Gastroesophageal sphincter (tissue), 4 donors: ENCODE results near the gene PSKH1. TPM values are rescaled to one million over a fixed set of nuclear protein-coding genes. Genes with fewer than 3 reads are reported as not detected.
A peak's percentile ranks its signal among the peaks of the same experiment; 100 is the strongest.

ENCODE experiments used
- ATAC-seq: fragments of 150-250 bp; one replicate; pipeline ENCODE4 v1.9.1; 2016; ENCODE audit warnings: mild to moderate bottlenecking, moderate library complexity
- H3K27ac ChIP-seq, 4 donors: fragments of 200-600 bp; sonication (generic) in 3 of 4; 1 replicate in 3 of 4; 2 replicates in 1 of 4; pipeline ENCODE4 v1.5.1; 2016 to 2019
- H3K27me3 ChIP-seq: fragments of 200-600 bp; sonication (generic); one replicate; pipeline ENCODE4 v1.5.1; 2019
- H3K36me3 ChIP-seq, 2 donors: fragments of 200-600 bp; sonication (generic); one replicate each; pipeline ENCODE4 v1.5.1; 2019; ENCODE audit warnings: control low read depth in 1 of 2
- H3K4me1 ChIP-seq, 3 donors: fragments of 200-600 bp; sonication (generic); 1 replicate in 2 of 3; 2 replicates in 1 of 3; pipeline ENCODE4 v1.5.1; 2016 to 2019; ENCODE audit warnings: control low read depth in 2 of 3
- H3K4me3 ChIP-seq, 2 donors: fragments of 200-600 bp; sonication (generic); one replicate each; pipeline ENCODE4 v1.5.1; 2019; ENCODE audit warnings: mild to moderate bottlenecking in 1 of 2, moderate library complexity in 1 of 2
- H3K9me3 ChIP-seq, 3 donors: fragments of 200-600 bp; sonication (generic); one replicate each; pipeline ENCODE4 v1.5.1; 2017 to 2019; ENCODE audit warnings: control low read depth in 2 of 3
- EP300 ChIP-seq: sonication (generic); formaldehyde crosslinking; IDR thresholded peaks from one replicate; pipeline ENCODE4 v1.6.1; 2017; ENCODE audit warnings: antibody characterized with exemption, mild to moderate bottlenecking
- POLR2A ChIP-seq, 2 donors: fragments of 450-650 bp; IDR thresholded peaks; one replicate each; pipeline ENCODE4 v1.6.1; 2017; ENCODE audit warnings: antibody characterized with exemption in 2 of 2, mild to moderate bottlenecking in 2 of 2, moderate library complexity in 1 of 2
- POLR2AphosphoS5 ChIP-seq: sonication (generic); formaldehyde crosslinking; IDR thresholded peaks from one replicate; pipeline ENCODE4 v1.6.1; 2017; ENCODE audit warnings: antibody characterized with exemption
- WGBS, 2 donors: methylation state at CpG; one replicate each; pipeline ENCODE4 v1.1.5; 2018; ENCODE audit warnings: low coverage in 1 of 2; 5-methylcytosine and 5-hydroxymethylcytosine counted together
- total RNA-seq, 4 donors: library from RNA; depleted of rRNA; stranded (reverse); fragments of >200 nt; gene quantifications; one replicate each; pipeline ENCODE4 v1.1.0, GENCODE V29; 2016
- TF ChIP-seq, protein P1 (sequence below), 4 experiments: fragments of 200-600 bp in 2 of 4; fragments of 450-650 bp in 2 of 4; sonication (generic) in 1 of 4; IDR thresholded peaks; one replicate each; pipeline ENCODE4 v1.5.1; 2017 to 2019; ENCODE audit warnings: antibody characterized with exemption in 4 of 4, mild to moderate bottlenecking in 2 of 4, moderate library complexity in 2 of 4

Gene PSKH1
- total RNA-seq, 4 donors from 2014 or later = 14.7 to 32.3 (median 23.4) TPM

DNA sequence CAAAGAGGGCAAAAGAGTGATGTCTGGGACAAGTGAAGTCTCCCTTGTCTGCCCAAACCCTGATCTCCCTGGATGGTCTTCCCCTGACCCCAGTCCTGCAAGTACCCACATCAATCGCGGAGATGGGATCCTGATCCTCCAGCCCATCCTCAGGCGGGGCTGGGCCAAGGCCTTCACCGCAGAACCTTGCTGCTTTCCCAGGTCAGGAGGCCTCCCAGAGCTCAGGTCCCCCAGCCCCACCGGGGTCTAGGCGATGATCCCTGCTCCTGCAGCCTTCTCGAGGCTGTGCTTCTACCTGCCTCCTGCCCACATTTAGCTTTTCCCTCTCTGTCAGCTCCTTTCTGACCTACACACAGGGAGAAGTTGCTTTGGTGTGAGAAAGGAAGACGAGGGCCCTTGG lies 69.1 kb downstream of the PSKH1 start:
- H3K4me1 ChIP-seq = peaks cover 0 to 90% (median 63%) of the 10 kb centered on the region in 3 donors
- 83% methylated on average over 1 of the region's 8 CpGs; no CpG with 5 or more reads in 1 of the 2 donors for WGBS, 2 donors
- H3K4me3 ChIP-seq = no peak overlapping the region
- ATAC-seq = no peak
- no peaks in the 10 kb centered on the region for H3K9me3 ChIP-seq
- TF ChIP-seq POLR2A (IDR thresholded peaks at IDR 0.05) = no peak
- TF ChIP-seq, protein P1, sequence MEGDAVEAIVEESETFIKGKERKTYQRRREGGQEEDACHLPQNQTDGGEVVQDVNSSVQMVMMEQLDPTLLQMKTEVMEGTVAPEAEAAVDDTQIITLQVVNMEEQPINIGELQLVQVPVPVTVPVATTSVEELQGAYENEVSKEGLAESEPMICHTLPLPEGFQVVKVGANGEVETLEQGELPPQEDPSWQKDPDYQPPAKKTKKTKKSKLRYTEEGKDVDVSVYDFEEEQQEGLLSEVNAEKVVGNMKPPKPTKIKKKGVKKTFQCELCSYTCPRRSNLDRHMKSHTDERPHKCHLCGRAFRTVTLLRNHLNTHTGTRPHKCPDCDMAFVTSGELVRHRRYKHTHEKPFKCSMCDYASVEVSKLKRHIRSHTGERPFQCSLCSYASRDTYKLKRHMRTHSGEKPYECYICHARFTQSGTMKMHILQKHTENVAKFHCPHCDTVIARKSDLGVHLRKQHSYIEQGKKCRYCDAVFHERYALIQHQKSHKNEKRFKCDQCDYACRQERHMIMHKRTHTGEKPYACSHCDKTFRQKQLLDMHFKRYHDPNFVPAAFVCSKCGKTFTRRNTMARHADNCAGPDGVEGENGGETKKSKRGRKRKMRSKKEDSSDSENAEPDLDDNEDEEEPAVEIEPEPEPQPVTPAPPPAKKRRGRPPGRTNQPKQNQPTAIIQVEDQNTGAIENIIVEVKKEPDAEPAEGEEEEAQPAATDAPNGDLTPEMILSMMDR (IDR thresholded peaks at IDR 0.05) = no peak
- no peak for TF ChIP-seq POLR2AphosphoS5
- no peak for TF ChIP-seq EP300
- peak overlapping the region in 3 of 4 donors; percentile 76 to 100 (median 98) for H3K27ac ChIP-seq
- peaks cover 0 to 65% of the 10 kb centered on the region in 2 donors for H3K36me3 ChIP-seq
- H3K27me3 ChIP-seq = no peaks in the 10 kb centered on the region

DNA sequence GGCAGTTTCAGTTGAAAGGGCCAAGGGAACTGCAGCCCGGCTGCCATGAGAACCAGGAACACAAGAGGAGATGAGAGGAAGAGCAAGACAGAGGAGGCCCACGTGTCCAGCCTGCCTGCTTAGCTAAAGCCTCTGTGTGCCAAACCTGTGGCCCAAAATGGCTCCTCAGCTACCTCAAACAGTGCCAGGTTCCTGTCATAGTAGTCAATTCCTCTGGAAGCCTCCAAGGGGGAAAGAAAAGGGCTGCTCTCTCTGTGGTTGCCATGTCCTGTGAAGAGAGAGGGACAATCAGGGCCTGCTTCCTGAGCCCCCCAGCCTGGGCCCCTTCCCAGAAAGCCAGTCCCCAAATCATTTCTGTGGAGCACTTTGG lies 70.2 kb downstream of the PSKH1 start:
- peaks cover 0 to 53% of the 10 kb centered on the region in 2 donors for H3K36me3 ChIP-seq
- H3K27ac ChIP-seq = peak overlapping the region in 3 of 4 donors; percentile 98 to 100 (median 100)
- no peak for TF ChIP-seq POLR2AphosphoS5
- no peak for TF ChIP-seq EP300
- no peak for TF ChIP-seq POLR2A (IDR thresholded peaks at IDR 0.05)
- TF ChIP-seq, protein P1 (IDR thresholded peaks at IDR 0.05) = no peak
- no peaks in the 10 kb centered on the region for H3K9me3 ChIP-seq
- ATAC-seq = no peak
- H3K4me1 ChIP-seq = peaks cover 0 to 94% (median 63%) of the 10 kb centered on the region in 3 donors
- 52% methylated on average over 2 of the region's 2 CpGs; no CpG with 5 or more reads in 1 of the 2 donors for WGBS, 2 donors
- H3K4me3 ChIP-seq = no peak overlapping the region
- no peaks in the 10 kb centered on the region for H3K27me3 ChIP-seq

DNA sequence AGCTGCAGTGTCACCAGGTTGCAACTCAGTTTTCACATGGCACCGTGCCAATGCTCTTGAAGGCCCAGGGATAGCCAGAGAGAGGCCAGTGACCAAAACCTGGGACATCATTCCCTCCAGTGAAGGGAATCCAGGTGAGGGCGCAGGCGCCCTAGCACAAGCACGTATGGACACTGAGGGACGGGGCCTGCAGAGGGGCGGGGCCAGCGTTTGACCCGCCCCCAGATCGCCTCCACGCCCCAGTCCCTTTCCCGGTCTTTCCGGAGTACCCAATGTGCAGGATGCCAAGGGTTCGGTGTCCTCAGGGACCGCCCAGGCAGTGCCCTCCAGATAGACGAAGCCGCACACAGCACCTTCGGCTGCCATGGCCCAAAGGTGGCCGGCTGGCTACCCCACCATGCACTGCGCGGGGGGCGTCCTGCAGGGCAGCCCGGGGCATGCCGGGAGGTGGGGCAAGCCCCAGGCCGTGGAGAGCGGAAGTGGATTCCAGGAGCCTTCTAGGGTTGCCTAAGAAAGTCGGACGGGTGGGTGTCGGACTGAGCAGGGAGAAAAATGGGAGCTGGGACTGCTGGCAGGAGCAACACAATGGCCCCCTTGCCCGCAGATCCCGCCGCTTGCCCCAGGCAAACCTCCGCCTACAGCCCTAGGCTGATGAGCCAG lies 70.7 kb downstream of the PSKH1 start:
- peaks cover 0 to 88% (median 63%) of the 10 kb centered on the region in 3 donors for H3K4me1 ChIP-seq
- no peaks in the 10 kb centered on the region for H3K27me3 ChIP-seq
- peak overlapping the region in 3 of 4 donors; percentile 98 to 100 (median 100) for H3K27ac ChIP-seq
- no peaks in the 10 kb centered on the region for H3K9me3 ChIP-seq
- no peak overlapping the region for H3K4me3 ChIP-seq
- TF ChIP-seq POLR2AphosphoS5 = no peak
- TF ChIP-seq EP300 = no peak
- TF ChIP-seq, protein P1 (IDR thresholded peaks at IDR 0.05) = no peak
- TF ChIP-seq POLR2A (IDR thresholded peaks at IDR 0.05) = no peak
- peaks cover 0 to 48% of the 10 kb centered on the region in 2 donors for H3K36me3 ChIP-seq
- ATAC-seq = no peak
- WGBS, 2 donors = 10 to 68% methylated on average over 2 to 8 of the region's 32 CpGs

DNA sequence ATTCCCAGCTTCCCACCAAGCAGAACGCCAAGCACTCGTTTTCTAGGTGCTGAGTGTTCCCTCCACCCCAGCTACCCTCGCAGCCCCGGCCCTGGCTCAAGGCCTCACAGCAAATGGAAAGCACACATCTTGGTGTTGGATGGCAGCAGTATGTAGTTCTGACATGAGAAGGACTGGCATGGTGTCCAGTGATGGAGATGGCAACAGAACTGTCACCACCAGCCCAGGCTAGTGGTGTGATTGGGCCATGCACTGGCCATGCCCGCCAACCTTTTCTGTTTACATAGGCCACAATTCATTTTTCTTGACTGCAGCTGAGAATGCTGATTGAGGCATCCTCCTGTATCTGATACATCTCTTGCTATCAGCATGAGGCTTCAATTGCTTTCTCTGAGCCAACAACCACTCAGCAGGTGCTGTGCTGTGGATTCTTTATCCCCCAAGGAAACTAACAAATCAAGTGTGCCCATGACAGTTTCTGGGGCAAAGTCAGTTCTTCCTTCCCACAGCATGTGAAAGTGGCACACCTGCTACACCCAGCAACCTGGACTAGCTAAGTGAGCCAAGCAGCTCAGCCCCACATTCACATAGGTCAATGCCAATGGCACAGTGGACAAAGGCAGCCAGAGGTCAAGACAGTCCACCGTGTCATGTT lies 71.5 kb downstream of the PSKH1 start:
- Histone ChIP-seq H3K36me3 (peaks cover 0 to 40% of the 10 kb centered on the region in 2 donors), H3K4me1 (peaks cover 0 to 85% (median 55%) of the 10 kb centered on the region in 3 donors), H3K9me3 (no peaks in the 10 kb centered on the region), H3K27ac (peak overlapping the region in 3 of 4 donors; percentile 98 to 100 (median 100)), H3K27me3 (no peaks in the 10 kb centered on the region), H3K4me3 (no peak overlapping the region)
- no peak for TF ChIP-seq POLR2A (IDR thresholded peaks at IDR 0.05)
- TF ChIP-seq EP300 = no peak
- TF ChIP-seq, protein P1 (IDR thresholded peaks at IDR 0.05) = no peak
- no peak for TF ChIP-seq POLR2AphosphoS5
- ATAC-seq = no peak
- 83 to 100% methylated on average over 1 to 2 of the region's 6 CpGs for WGBS, 2 donors
